Esophagus muscularis mucosa (tissue), 4 donors: ENCODE results near the gene GARIN1A. TPM values are rescaled to one million over a fixed set of nuclear protein-coding genes. Genes with fewer than 3 reads are reported as not detected.

Experiments
- DNase-seq: peaks from one replicate; pipeline ENCODE4 v3.0.0-alpha.2; 2017; ENCODE audit errors: extremely low spot score
- H3K27ac ChIP-seq, 4 donors: fragments of 200-600 bp; sonication (generic); replicated peaks in 1 of 4; 1 replicate in 3 of 4; 2 replicates in 1 of 4; pipeline ENCODE4 v1.5.1; 2016 to 2019; ENCODE audit warnings: mild to moderate bottlenecking in 1 of 4
- H3K27me3 ChIP-seq, 4 donors: fragments of 200-600 bp; sonication (generic); one replicate each; pipeline versions ENCODE4 v1.5.1 to v1.6.0; 2016 to 2019
- H3K36me3 ChIP-seq, 4 donors: fragments of 200-600 bp; sonication (generic); one replicate each; pipeline ENCODE4 v1.5.1; 2016 to 2019
- H3K4me1 ChIP-seq, 4 donors: fragments of 200-600 bp; sonication (generic); one replicate each; pipeline ENCODE4 v1.5.1; 2016 to 2019
- H3K4me3 ChIP-seq, 4 donors: fragments of 200-600 bp; sonication (generic); 1 replicate in 2 of 4; 2 replicates in 2 of 4; pipeline ENCODE4 v1.5.1; 2016 to 2019; ENCODE audit warnings: mild to moderate bottlenecking in 4 of 4, moderate library complexity in 1 of 4
- H3K9me3 ChIP-seq, 4 donors: fragments of 200-600 bp; sonication (generic); 1 replicate in 3 of 4; 2 replicates in 1 of 4; pipeline ENCODE4 v1.5.1; 2016 to 2019
- EP300 ChIP-seq: sonication (generic); formaldehyde crosslinking; IDR thresholded peaks from one replicate; pipeline ENCODE4 v1.6.1; 2017; ENCODE audit warnings: antibody characterized with exemption
- POLR2A ChIP-seq: fragments of 450-650 bp; IDR thresholded peaks from one replicate; pipeline ENCODE4 v1.6.1; 2017; ENCODE audit warnings: antibody characterized with exemption, moderate library complexity, mild to moderate bottlenecking, low read depth
- POLR2AphosphoS5 ChIP-seq, 2 donors: sonication (generic); formaldehyde crosslinking; IDR thresholded peaks; one replicate each; pipeline ENCODE4 v1.6.1; 2017; ENCODE audit warnings: antibody characterized with exemption in 2 of 2
- WGBS: methylation state at CpG from one replicate; pipeline ENCODE4 v1.1.5; 2018; 5-methylcytosine and 5-hydroxymethylcytosine counted together
- intact Hi-C: fragments of 100-400 bp; cut with DNase I; formaldehyde crosslinking; loops from one replicate; pipeline ENCODE4 v1.15.1; 2023
- total RNA-seq, 4 donors: library from RNA; depleted of rRNA; stranded (reverse); fragments of >200 nt; gene quantifications; one replicate each; pipeline versions ENCODE4 v1.1.0 to v1.2.1, GENCODE V29; 2016
- TF ChIP-seq, protein P1 (sequence below), 3 experiments: fragments of 200-600 bp in 2 of 3; fragments of 450-650 bp in 1 of 3; sonication (generic) in 2 of 3; IDR thresholded peaks; one replicate each; pipeline ENCODE4 v1.5.1; 2017 to 2019; ENCODE audit warnings: antibody characterized with exemption in 3 of 3, mild to moderate bottlenecking in 2 of 3, moderate library complexity in 1 of 3

GARIN1A gene
- total RNA-seq, 4 donors from 2014 or later, result under 0.01 to 2.9 (median 0.94) TPM

DNA sequence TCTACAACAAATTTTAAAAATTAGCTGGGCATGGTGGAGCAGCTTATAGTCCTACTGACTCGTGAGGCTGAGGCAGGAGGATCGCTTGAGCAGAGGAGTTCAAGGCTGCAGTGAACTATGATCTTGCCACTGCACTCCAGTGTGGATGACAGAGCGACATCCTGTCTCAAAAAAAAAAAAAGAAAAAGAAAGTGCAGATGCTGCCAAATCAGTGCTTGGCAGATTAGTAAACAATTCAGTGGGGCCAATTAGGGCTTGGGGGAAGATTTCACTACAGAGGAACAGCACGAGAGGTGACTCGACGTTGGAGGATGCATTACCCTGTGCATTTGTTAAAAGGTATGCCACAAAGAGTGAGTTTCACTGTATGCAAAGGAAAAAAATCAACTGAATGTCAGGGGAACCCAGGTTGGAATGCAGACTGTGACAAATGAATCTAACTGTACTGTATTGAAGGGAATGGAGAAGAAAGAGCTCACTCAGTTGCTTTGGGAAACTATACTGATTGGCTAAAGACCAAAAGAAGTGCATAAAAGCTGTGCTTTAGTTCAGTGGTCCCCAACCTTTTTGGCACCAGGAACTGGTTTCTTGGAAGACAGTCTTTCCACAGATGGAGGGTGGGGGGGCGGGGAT lies 31.6 kb downstream of the GARIN1A start:
- H3K4me3 ChIP-seq, result no peak overlapping the region

DNA sequence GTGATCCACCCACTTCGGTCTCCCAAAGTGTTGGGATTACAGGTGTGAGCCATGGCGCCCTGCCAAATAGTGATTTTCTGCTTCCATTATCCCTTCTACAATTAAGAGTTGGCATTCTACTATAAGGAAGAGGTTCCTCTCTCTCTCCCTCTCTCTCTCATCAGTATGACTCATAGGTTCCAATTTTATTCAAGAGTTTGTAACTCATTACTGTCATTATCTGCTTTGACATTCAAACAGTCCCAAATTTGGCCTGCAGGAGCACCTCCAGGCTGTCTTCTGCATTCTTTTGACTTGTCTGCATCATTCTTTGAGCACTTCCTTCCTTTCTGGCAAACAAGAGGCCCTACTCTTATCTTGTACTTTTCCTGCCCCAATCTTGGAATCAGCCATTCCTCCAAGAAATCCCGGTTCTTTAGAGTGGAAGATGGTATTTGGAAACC lies 33.8 kb downstream of the GARIN1A start:
- DNase-seq, result no peak
- TF ChIP-seq EP300 (no peak), POLR2AphosphoS5 (IDR thresholded peaks at IDR 0.05) (no peak), POLR2A (no peak)
- TF ChIP-seq, protein P1, sequence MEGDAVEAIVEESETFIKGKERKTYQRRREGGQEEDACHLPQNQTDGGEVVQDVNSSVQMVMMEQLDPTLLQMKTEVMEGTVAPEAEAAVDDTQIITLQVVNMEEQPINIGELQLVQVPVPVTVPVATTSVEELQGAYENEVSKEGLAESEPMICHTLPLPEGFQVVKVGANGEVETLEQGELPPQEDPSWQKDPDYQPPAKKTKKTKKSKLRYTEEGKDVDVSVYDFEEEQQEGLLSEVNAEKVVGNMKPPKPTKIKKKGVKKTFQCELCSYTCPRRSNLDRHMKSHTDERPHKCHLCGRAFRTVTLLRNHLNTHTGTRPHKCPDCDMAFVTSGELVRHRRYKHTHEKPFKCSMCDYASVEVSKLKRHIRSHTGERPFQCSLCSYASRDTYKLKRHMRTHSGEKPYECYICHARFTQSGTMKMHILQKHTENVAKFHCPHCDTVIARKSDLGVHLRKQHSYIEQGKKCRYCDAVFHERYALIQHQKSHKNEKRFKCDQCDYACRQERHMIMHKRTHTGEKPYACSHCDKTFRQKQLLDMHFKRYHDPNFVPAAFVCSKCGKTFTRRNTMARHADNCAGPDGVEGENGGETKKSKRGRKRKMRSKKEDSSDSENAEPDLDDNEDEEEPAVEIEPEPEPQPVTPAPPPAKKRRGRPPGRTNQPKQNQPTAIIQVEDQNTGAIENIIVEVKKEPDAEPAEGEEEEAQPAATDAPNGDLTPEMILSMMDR (IDR thresholded peaks at IDR 0.05), result no peak
- peaks cover 0 to 1% (median under 1%) of the 10 kb centered on the region in 4 donors for H3K27me3 ChIP-seq
- intact Hi-C loops, result no loop called here
- no peaks in the 10 kb centered on the region for H3K36me3 ChIP-seq
- no peak overlapping the region for H3K27ac ChIP-seq
- no peaks in the 10 kb centered on the region for H3K9me3 ChIP-seq
- H3K4me1 ChIP-seq, result no peaks in the 10 kb centered on the region
- whole genome bisulfite sequencing, result 85% methylated on average over 3 of the region's 3 CpGs
- H3K4me3 ChIP-seq, result no peak overlapping the region

More for the DNA sequence above, 31.6 kb downstream of the GARIN1A start:
- Histone ChIP-seq H3K27me3 (peaks cover 0 to 23% (median 6%) of the 10 kb centered on the region in 4 donors), H3K9me3 (no peaks in the 10 kb centered on the region), H3K4me1 (no peaks in the 10 kb centered on the region), H3K36me3 (no peaks in the 10 kb centered on the region), H3K27ac (no peak overlapping the region)
- no peak for DNase-seq
- intact Hi-C loops, result no loop called here
- WGBS, result 54% methylated on average over 7 of the region's 7 CpGs
- TF ChIP-seq EP300 (no peak), POLR2AphosphoS5 (IDR thresholded peaks at IDR 0.05) (no peak), POLR2A (no peak)
- TF ChIP-seq, protein P1 (IDR thresholded peaks at IDR 0.05), result no peak

DNA sequence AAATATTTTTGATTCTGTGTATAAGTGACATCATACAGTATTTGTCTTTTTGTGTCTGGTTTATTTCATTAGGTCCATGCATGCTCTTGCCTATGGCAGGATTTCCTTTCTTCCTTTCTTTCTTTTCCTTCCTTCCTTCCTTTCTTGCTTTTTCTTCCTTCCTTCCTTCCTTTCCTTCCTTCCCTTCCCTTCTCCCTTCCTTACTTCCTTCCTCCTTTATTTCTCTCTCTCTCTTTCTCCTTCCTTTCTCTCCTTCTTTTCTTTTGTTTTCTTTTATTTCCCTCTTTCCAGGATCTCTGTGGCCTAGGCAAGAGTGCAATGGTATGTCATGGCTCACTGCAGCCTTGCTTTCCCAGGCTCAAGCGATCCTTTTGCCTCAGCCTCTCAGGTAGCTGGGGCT lies 35.7 kb downstream of the GARIN1A start:
- no peaks in the 10 kb centered on the region for H3K4me1 ChIP-seq
- H3K9me3 ChIP-seq, result peaks cover 0 to 1% (median 0%) of the 10 kb centered on the region in 4 donors
- H3K27ac ChIP-seq, result no peak overlapping the region
- intact Hi-C loops, result no loop called here
- no peak overlapping the region for H3K4me3 ChIP-seq
- WGBS, result 90% methylated on average over 1 of the region's 1 CpG
- H3K27me3 ChIP-seq, result no peaks in the 10 kb centered on the region
- no peak for DNase-seq
- TF ChIP-seq POLR2AphosphoS5 (IDR thresholded peaks at IDR 0.05) (no peak), POLR2A (no peak), EP300 (no peak)
- TF ChIP-seq, protein P1 (IDR thresholded peaks at IDR 0.05), result no peak
- H3K36me3 ChIP-seq, result no peaks in the 10 kb centered on the region

DNA sequence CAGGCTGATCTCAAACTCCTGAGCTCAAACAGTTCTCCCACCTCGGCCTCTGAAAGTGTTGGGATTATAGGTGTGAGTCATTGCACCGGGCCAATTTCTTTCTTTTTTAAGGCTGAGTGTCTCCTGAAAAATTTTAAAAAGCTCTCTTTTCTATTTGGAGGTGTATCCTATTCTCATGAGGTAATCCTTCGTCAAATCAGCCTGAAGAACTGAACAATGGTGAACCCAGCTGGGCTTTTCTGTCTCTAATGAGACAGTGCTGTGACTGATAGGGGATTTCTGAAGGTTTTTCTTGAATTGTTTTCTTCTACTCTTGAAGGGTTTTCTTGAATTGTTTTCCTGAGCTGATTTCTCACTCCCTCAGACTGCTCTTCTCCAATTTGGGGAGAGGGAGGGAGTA lies 36.1 kb downstream of the GARIN1A start:
- DNase-seq, result no peak
- Histone ChIP-seq H3K36me3 (no peaks in the 10 kb centered on the region), H3K27ac (no peak overlapping the region), H3K27me3 (no peaks in the 10 kb centered on the region), H3K4me3 (no peak overlapping the region), H3K4me1 (no peaks in the 10 kb centered on the region), H3K9me3 (peaks cover 0 to 4% (median 0%) of the 10 kb centered on the region in 4 donors)
- WGBS, result 86% methylated on average over 3 of the region's 3 CpGs
- intact Hi-C loops, result no loop called here
- TF ChIP-seq, protein P1 (IDR thresholded peaks at IDR 0.05), result no peak
- TF ChIP-seq EP300, result no peak

DNA sequence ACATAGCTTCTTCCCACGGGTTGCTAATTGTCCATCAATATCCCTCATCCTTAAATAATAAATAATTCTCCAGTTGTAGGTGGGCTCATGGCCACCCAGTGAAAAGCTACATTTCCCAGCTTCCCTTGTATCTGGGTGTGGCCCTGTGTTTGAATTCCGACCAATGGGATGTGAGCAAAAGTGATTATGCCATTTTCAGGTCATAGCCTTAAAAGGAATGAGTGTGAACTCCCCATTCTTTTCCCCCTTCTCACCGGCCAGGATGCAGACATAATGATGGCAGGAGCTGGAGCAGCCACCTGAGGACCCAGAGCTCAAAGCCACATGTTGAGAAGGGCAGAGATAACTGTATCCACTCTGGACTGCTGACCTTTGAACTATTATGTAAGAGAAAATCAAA lies 36.7 kb downstream of the GARIN1A start:
- no peak for DNase-seq
- no peak overlapping the region for H3K27ac ChIP-seq
- no peak for TF ChIP-seq EP300
- TF ChIP-seq POLR2AphosphoS5 (IDR thresholded peaks at IDR 0.05), result no peak
- TF ChIP-seq POLR2A, result no peak
- TF ChIP-seq, protein P1 (IDR thresholded peaks at IDR 0.05), result no peak
- intact Hi-C loops, result no loop called here
- H3K36me3 ChIP-seq, result no peaks in the 10 kb centered on the region
- 88% methylated on average over 3 of the region's 3 CpGs for WGBS
- H3K4me1 ChIP-seq, result no peaks in the 10 kb centered on the region
- H3K4me3 ChIP-seq, result no peak overlapping the region
- peaks cover 0 to 4% (median 0%) of the 10 kb centered on the region in 4 donors for H3K9me3 ChIP-seq
- no peaks in the 10 kb centered on the region for H3K27me3 ChIP-seq
